BLaER1 treated with 17β-estradiol and CSF1 and Interleukin-3, amounts not matched to agents 10 nM and 100 nM (cell line): ENCODE results near the gene PKD1.
"Not testable (repeated sequence)": the region's sequence is repeated elsewhere in the genome, so short reads cannot be mapped to it uniquely, and the experiment has no call there.

Experiments used
- H3K27ac ChIP-seq, 11 experiments: shearing (Covaris generic); formaldehyde crosslinking; 2 replicates each; pipeline ENCODE4 v1.8.1; 2022
- H3K27me3 ChIP-seq, 11 experiments: shearing (Covaris generic); formaldehyde crosslinking; 2 replicates each; pipeline ENCODE4 v1.8.1; 2022
- H3K36me3 ChIP-seq, 11 experiments: shearing (Covaris generic); formaldehyde crosslinking; 2 replicates each; pipeline ENCODE4 v1.8.1; 2022
- H3K4me1 ChIP-seq, 10 experiments: shearing (Covaris generic); formaldehyde crosslinking; 2 replicates each; pipeline ENCODE4 v1.8.1; 2022
- H3K4me2 ChIP-seq, 11 experiments: shearing (Covaris generic); formaldehyde crosslinking; 2 replicates each; pipeline ENCODE4 v1.8.1; 2022
- H3K4me3 ChIP-seq, 10 experiments: shearing (Covaris generic); formaldehyde crosslinking; 2 replicates each; pipeline ENCODE4 v1.8.1; 2022
- H3K9ac ChIP-seq, 11 experiments: shearing (Covaris generic); formaldehyde crosslinking; 2 replicates each; pipeline ENCODE4 v1.8.1; 2022
- H3K9me3 ChIP-seq, 11 experiments: shearing (Covaris generic); formaldehyde crosslinking; replicated peaks in 1 of 11; 2 replicates each; pipeline ENCODE4 v1.8.1; 2022
- H4K20me1 ChIP-seq, 11 experiments: shearing (Covaris generic); formaldehyde crosslinking; 2 replicates each; pipeline ENCODE4 v1.8.1; 2022
- Cebpa-rat ChIP-seq, 11 experiments: shearing (Covaris generic); IDR thresholded peaks; 2 replicates each; pipeline ENCODE4 v1.8.1; 2022

The PKD1 gene

DNA sequence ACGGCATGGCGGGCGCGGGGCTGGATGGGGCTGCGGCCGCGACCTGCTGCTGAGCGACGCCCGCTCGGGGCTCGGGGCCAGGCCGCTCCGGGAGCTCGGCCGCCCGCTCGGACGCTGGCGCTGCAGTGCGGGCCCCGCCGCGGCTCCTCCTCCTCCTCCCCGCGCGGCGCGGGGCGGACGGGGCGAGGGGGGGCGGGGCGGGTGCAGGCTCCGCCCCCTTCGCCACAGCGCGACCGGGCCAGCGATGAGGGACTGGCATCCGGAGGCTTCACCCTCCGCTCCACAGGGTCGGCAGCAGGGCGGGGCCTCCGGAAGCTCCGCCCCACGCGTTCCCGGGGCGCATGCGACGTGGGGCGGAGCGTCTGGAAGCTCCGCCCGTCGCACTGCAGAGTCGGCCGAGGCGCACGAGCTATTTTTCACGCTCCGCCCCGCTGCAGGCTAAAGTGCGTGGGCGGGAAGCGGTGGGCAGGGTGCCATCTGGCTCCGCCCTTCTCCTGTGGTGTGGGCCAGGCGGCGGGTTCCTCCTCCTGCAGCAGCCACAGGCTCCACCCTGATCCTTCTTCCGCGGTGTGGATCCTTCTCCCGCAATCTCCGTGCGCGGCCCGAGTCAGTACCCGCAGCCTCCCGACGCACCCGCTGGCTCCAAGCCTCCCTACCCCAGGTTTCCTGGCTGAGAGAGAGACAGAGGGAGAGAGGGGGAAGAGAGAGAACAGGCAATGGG lies at the start of gene PKD1:
Gene PKD1 (minus strand): TSS at position 129 of the 721 bp plus-strand sequence. CDS start 209 bp downstream, outside the sequence.
- Histone ChIP-seq H3K27ac (peak within 1 kb of the TSS in 10 of 11 experiments; percentile 53 to 81 (median 78); a peak in 21 of 22 replicates), H3K4me3 (peak within 1 kb of the TSS; percentile 55 to 75 (median 68)), H4K20me1 (peaks cover 0 to 19% (median 4%) of the 10 kb centered on the region in 11 experiments; a peak in 9 of 22 replicates), H3K4me2 (peak within 1 kb of the TSS; percentile 55 to 80 (median 68)), H3K9ac (peak within 1 kb of the TSS; percentile 76 to 87 (median 83)), H3K4me1 (peaks cover 9 to 18% (median 13%) of the 10 kb centered on the region in 10 experiments; a peak in 19 of 20 replicates)
- not testable (repeated sequence) for H3K27me3 ChIP-seq, H3K9me3 ChIP-seq, H3K36me3 ChIP-seq

DNA sequence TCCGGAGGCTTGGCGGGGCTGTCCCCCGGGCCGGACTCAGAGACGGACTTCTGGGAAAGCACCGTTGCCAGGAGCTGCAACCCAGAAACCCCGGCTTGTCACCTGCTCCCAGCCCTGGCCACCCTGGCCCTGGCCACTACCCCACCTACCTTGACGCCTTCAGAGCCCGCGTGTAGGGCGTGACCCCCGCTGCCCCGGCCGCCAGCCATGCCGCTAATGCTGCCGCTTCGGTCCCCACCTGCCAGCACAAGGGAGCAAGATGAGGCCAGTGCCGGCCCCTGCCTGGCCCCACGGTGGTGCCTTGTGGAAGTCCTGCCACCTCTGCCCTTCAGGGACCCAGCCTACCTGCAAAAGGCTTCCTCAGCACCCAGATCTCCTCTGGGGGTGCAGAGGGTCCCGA lies 49.3 kb upstream of the PKD1 start:
- Histone ChIP-seq H3K9me3 (no peaks in the 10 kb centered on the region), H3K27me3 (no peaks in the 10 kb centered on the region; a peak in 1 of 22 replicates), H3K9ac (peak overlapping the region in 2 of 11 experiments; percentile 13 to 61; a peak in 1 of 22 replicates), H3K4me3 (no peak overlapping the region), H3K36me3 (peaks cover 0 to 3% (median 0%) of the 10 kb centered on the region in 11 experiments; a peak in 3 of 22 replicates), H3K4me1 (peaks cover 19 to 53% (median 40%) of the 10 kb centered on the region in 10 experiments; a peak in 19 of 20 replicates), H3K4me2 (peak overlapping the region in 7 of 11 experiments; percentile 16 to 93 (median 86); a peak in 13 of 22 replicates), H3K27ac (no peak overlapping the region), H4K20me1 (peaks cover 0 to 66% (median 37%) of the 10 kb centered on the region in 11 experiments; a peak in 16 of 22 replicates)
- TF ChIP-seq Cebpa-rat (IDR thresholded peaks at IDR 0.05) = no peak

DNA sequence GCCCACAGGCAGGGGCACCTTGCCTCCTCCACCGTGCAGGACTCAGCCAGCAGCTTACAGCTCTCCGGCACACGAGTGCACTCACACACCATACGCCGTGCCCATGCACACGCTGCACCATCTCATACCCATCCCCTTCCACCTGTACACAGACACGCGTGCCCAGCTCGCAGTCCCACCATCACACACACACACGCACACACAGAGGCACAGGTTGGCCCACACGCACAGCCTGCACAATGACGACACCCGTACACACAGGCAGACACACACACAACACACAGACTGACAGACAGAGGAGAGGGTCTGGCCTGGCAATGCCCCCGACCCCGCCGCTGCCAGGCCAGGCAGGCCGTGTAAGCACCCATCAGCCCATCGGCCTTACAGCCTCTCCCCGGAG lies 48.6 kb upstream of the PKD1 start:
- Histone ChIP-seq H3K9ac (peak overlapping the region in 5 of 11 experiments; percentile 32 to 66 (median 61); a peak in 4 of 22 replicates), H3K4me2 (peak overlapping the region; percentile 70 to 93 (median 86)), H3K27ac (peak overlapping the region in 3 of 11 experiments; percentile 31 to 70 (median 57); a peak in 2 of 22 replicates), H3K4me1 (peaks cover 19 to 53% (median 40%) of the 10 kb centered on the region in 10 experiments; a peak in 19 of 20 replicates), H4K20me1 (peaks cover 0 to 72% (median 37%) of the 10 kb centered on the region in 11 experiments; a peak in 16 of 22 replicates), H3K27me3 (no peaks in the 10 kb centered on the region; a peak in 1 of 22 replicates), H3K4me3 (peak overlapping the region in 2 of 10 experiments; percentile 25 to 57; a peak in 1 of 20 replicates), H3K36me3 (peaks cover 0 to 5% (median 0%) of the 10 kb centered on the region in 11 experiments; a peak in 3 of 22 replicates), H3K9me3 (no peaks in the 10 kb centered on the region)
- TF ChIP-seq Cebpa-rat (IDR thresholded peaks at IDR 0.05) = no peak

DNA sequence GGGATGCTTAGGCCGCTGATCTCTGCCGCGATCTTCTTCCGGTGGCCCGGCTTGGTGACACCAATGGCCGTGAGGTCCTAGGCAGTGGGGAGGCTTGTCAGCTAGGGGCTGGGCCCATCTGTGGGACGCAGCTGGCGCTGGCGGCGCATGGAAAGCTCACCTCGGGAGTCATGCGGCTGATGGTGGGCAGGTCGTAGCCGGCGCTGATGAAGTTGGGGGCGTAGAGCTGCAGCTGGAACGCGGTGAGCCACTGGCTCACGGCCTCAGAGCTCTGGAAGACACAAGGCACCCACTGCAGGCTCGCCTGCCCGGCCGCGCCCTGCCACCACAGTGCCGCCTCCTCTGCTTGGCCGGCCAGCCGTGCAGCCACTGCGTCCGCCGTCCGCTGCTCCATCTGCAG lies 48.0 kb upstream of the PKD1 start:
- Histone ChIP-seq H3K4me2 (peak overlapping the region; percentile 70 to 93 (median 86)), H3K4me1 (peaks cover 19 to 53% (median 40%) of the 10 kb centered on the region in 10 experiments; a peak in 19 of 20 replicates), H3K27me3 (no peaks in the 10 kb centered on the region; a peak in 1 of 22 replicates), H4K20me1 (peaks cover 0 to 76% (median 37%) of the 10 kb centered on the region in 11 experiments; a peak in 16 of 22 replicates), H3K27ac (peak overlapping the region in 7 of 11 experiments; percentile 21 to 70 (median 47); a peak in 13 of 22 replicates), H3K4me3 (peak overlapping the region in 7 of 10 experiments; percentile 19 to 57 (median 42); a peak in 9 of 20 replicates), H3K9ac (peak overlapping the region in 8 of 11 experiments; percentile 29 to 66 (median 47); a peak in 13 of 22 replicates), H3K9me3 (no peaks in the 10 kb centered on the region), H3K36me3 (peaks cover 0 to 6% (median 0%) of the 10 kb centered on the region in 11 experiments; a peak in 3 of 22 replicates)
- no peak for TF ChIP-seq Cebpa-rat (IDR thresholded peaks at IDR 0.05)

DNA sequence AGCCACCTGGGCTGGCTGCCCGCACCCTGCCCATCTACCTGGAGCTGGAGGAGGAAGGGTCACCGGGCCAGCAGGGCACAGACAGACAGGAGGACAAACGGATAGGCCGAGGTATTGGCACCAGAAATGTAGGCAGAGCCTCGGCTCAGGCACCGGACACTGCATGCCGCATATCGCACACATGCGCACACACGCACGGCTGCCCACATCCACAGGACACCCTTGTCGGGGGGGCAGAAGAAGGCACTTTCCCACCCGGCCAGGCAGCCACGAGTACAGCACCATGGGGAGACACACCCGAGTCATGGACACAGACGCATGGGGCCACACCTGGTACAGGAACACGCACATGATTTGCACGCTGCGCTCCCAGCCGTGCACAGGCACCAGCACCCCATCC lies 46.3 kb upstream of the PKD1 start:
- Histone ChIP-seq H3K4me3 (no peak overlapping the region), H3K9me3 (peaks cover 0 to 14% (median 6%) of the 10 kb centered on the region in 11 experiments; a peak in 11 of 22 replicates), H4K20me1 (peaks cover 0 to 87% (median 37%) of the 10 kb centered on the region in 11 experiments; a peak in 16 of 22 replicates), H3K4me2 (peak overlapping the region in 10 of 11 experiments; percentile 8 to 93 (median 84); a peak in 18 of 22 replicates), H3K27me3 (no peaks in the 10 kb centered on the region; a peak in 1 of 22 replicates), H3K9ac (peak overlapping the region in 6 of 11 experiments; percentile 22 to 61 (median 40); a peak in 7 of 22 replicates), H3K4me1 (peaks cover 19 to 53% (median 40%) of the 10 kb centered on the region in 10 experiments; a peak in 19 of 20 replicates), H3K27ac (peak overlapping the region in 6 of 11 experiments; percentile 39 to 60 (median 48); a peak in 7 of 22 replicates), H3K36me3 (peaks cover 16 to 23% (median 16%) of the 10 kb centered on the region in 11 experiments)
- TF ChIP-seq Cebpa-rat (IDR thresholded peaks at IDR 0.05) = no peak

DNA sequence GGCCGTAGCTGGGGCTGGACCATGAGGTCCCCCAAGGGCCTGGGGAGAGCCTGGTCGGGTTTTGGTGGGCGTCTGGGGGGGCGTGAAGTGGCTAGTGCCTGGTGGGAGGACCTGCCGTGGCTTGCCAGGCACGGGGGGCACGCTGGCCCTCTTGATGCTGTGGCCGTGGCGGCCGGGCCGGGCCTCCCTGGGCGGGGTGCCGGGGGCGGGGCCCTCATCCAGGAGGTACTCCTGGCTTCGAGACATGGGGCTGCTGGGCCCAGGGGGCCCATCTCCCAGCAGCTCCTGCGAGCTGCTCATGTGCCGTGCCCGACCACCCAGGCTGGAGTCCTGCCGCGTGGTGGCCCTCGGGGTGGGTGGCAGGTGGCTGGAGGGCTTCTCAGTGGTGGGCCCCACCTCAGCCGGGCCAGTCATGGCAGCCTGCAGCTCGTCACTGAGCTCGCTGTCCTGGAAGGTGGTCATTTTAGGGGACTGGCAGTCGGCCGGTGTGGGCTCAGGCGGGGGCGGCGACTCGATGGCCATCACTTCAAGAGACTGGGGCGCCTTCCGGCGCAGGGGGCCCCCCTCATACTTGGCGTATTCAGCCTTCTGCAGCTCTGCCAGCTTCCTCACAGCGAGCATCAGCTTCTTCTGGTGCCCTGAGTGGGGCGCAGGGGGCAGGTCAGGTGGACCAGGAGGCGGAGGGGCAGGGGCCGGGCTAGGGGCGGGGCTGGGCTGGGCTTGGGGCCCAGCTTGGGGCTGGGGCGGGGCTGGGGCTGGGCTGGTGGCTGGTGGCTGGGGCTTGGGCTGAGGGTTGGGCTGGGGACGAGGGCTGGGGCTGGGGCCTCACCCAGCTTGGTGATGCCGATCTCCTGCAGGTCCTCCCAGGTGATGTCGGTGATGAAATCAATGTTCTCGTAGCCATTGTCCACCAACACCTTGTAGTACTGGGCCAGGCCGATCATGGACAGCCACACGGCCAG lies 45.5 kb upstream of the PKD1 start:
- TF ChIP-seq Cebpa-rat (IDR thresholded peaks at IDR 0.05) = no peak
- Histone ChIP-seq H4K20me1 (peaks cover 0 to 92% (median 39%) of the 10 kb centered on the region in 11 experiments; a peak in 16 of 22 replicates), H3K4me1 (peaks cover 19 to 53% (median 40%) of the 10 kb centered on the region in 10 experiments; a peak in 19 of 20 replicates), H3K36me3 (peaks cover 22 to 29% (median 23%) of the 10 kb centered on the region in 11 experiments), H3K9ac (peak overlapping the region in 3 of 11 experiments; percentile 39 to 51 (median 42); a peak in 4 of 22 replicates), H3K27ac (peak overlapping the region in 3 of 11 experiments; percentile 45 to 60 (median 59); a peak in 2 of 22 replicates), H3K4me3 (no peak overlapping the region), H3K9me3 (peaks cover 0 to 14% (median 6%) of the 10 kb centered on the region in 11 experiments; a peak in 11 of 22 replicates), H3K4me2 (peak overlapping the region in 9 of 11 experiments; percentile 8 to 93 (median 86); a peak in 18 of 22 replicates), H3K27me3 (no peaks in the 10 kb centered on the region; a peak in 1 of 22 replicates)

DNA sequence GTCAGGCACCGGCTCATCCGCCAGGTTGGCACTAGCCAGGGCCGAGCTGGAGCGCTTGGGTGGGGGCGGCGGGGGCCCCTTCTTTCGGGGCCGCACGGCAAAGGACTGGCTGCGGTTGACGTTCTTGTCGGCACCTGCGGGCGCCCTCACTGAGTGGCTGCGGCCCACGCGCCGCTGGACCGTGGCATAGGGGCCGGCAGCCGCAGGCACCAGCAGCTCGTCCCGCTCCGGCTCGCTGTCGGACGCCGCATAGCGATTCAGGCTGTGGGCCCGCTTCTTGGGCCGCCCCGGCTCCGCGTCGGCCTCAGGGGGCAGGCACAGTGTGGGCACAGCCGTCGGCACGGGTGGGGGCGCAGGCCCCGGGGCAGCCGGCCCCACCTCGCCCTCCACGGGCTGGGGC lies 44.8 kb upstream of the PKD1 start:
- no peak overlapping the region for H3K4me2 ChIP-seq
- peaks cover 0 to 92% (median 46%) of the 10 kb centered on the region in 11 experiments; a peak in 16 of 22 replicates for H4K20me1 ChIP-seq
- H3K27me3 ChIP-seq = no peaks in the 10 kb centered on the region; a peak in 1 of 22 replicates
- peaks cover 19 to 51% (median 39%) of the 10 kb centered on the region in 10 experiments; a peak in 19 of 20 replicates for H3K4me1 ChIP-seq
- H3K9ac ChIP-seq = no peak overlapping the region
- H3K27ac ChIP-seq = no peak overlapping the region
- H3K36me3 ChIP-seq = peaks cover 30 to 37% (median 30%) of the 10 kb centered on the region in 11 experiments
- H3K4me3 ChIP-seq = no peak overlapping the region
- H3K9me3 ChIP-seq = peaks cover 0 to 14% (median 6%) of the 10 kb centered on the region in 11 experiments; a peak in 11 of 22 replicates
- TF ChIP-seq Cebpa-rat (IDR thresholded peaks at IDR 0.05) = no peak
